SK-N-SH treated with all-trans-retinoic acid at 6 μM for 48 hours (cell line): Measurements from ENCODE around the gene GNAQ.

Experiments
- ARNTL ChIP-seq: fragments of 450-650 bp; formaldehyde crosslinking; IDR thresholded peaks from 2 replicates; pipeline ENCODE4 v1.5.0; 2020; ENCODE audit warnings: low read depth, mild to moderate bottlenecking, moderate library complexity, borderline replicate concordance
- CSDC2 ChIP-seq: fragments of 250-450 bp; sonication (Bioruptor Pico); IDR thresholded peaks from 2 replicates; pipeline ENCODE4 v1.5.0; 2020; ENCODE audit warnings: mild to moderate bottlenecking, moderate library complexity
- OSR1 ChIP-seq: fragments of 250-450 bp; sonication (Bioruptor Pico); IDR thresholded peaks from 2 replicates; pipeline ENCODE4 v1.8.0; 2022; ENCODE audit warnings: moderate library complexity, mild to moderate bottlenecking, inconsistent platforms
- RARB ChIP-seq: fragments of 250-450 bp; sonication (Bioruptor Pico); IDR thresholded peaks from 2 replicates; pipeline ENCODE4 v1.8.0; 2021; ENCODE audit warnings: mild to moderate bottlenecking, moderate library complexity
- ZC3H10 ChIP-seq: fragments of 250-450 bp; sonication (Bioruptor Pico); IDR thresholded peaks from 2 replicates; pipeline ENCODE4 v1.5.1; 2021; ENCODE audit warnings: mild to moderate bottlenecking, moderate library complexity
- ZFP3 ChIP-seq: fragments of 250-450 bp; sonication (Bioruptor Pico); IDR thresholded peaks from 2 replicates; pipeline ENCODE4 v1.5.0; 2020; ENCODE audit warnings: mild to moderate bottlenecking, moderate library complexity
- ZFP30 ChIP-seq: fragments of 450-650 bp; formaldehyde crosslinking; IDR thresholded peaks from 2 replicates; pipeline ENCODE4 v1.5.0; 2022; ENCODE audit warnings: mild to moderate bottlenecking, moderate library complexity
- ZNF565 ChIP-seq: fragments of 450-650 bp; formaldehyde crosslinking; conservative IDR thresholded peaks from 2 replicates; pipeline ENCODE4 v1.5.0; 2020; ENCODE audit warnings: low read depth, mild to moderate bottlenecking, moderate library complexity
- ZNF70 ChIP-seq: fragments of 450-650 bp; formaldehyde crosslinking; IDR thresholded peaks from 2 replicates; pipeline ENCODE4 v1.5.0; 2020; ENCODE audit warnings: mild to moderate bottlenecking, moderate library complexity
- TF ChIP-seq, protein P1 (sequence below): fragments of 250-450 bp; sonication (Bioruptor Pico); IDR thresholded peaks from 2 replicates; pipeline ENCODE4 v1.8.0; 2020; ENCODE audit warnings: mild to moderate bottlenecking, moderate library complexity, borderline replicate concordance
- TF ChIP-seq, protein P2 (sequence below): fragments of 250-450 bp; sonication (Bioruptor Pico); IDR thresholded peaks from 2 replicates; pipeline ENCODE4 v1.8.0; 2021; ENCODE audit warnings: low read depth, mild to moderate bottlenecking, moderate library complexity, borderline replicate concordance
- TF ChIP-seq, protein P3 (sequence below): fragments of 250-450 bp; sonication (Bioruptor Pico); IDR thresholded peaks from 2 replicates; pipeline ENCODE4 v1.5.1; 2020; ENCODE audit warnings: low read depth, mild to moderate bottlenecking, moderate library complexity

DNA sequence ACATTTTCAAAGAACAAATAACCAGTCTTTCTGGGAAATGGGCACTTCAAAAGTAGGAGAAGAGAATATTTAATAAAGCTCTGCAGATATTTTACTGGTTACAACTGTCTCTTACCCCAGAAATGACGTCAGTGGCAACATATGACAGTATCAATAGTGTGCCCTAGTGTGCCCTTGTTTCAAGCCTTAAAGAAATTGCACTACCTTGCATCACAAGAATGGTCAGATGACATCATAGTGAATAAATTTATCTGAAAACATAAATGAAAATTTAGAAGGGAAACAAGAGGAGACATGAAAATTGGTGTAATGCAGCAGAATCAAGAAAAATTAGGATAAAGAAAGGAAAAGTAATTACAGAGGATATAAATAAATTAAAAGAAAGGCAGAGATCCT lies 176.7 kb downstream of the GNAQ start:
- TF ChIP-seq, protein P1, sequence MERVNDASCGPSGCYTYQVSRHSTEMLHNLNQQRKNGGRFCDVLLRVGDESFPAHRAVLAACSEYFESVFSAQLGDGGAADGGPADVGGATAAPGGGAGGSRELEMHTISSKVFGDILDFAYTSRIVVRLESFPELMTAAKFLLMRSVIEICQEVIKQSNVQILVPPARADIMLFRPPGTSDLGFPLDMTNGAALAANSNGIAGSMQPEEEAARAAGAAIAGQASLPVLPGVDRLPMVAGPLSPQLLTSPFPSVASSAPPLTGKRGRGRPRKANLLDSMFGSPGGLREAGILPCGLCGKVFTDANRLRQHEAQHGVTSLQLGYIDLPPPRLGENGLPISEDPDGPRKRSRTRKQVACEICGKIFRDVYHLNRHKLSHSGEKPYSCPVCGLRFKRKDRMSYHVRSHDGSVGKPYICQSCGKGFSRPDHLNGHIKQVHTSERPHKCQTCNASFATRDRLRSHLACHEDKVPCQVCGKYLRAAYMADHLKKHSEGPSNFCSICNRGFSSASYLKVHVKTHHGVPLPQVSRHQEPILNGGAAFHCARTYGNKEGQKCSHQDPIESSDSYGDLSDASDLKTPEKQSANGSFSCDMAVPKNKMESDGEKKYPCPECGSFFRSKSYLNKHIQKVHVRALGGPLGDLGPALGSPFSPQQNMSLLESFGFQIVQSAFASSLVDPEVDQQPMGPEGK (CRISPR knock-in tag), result no peak
- no peak for TF ChIP-seq RARB
- TF ChIP-seq, protein P2, sequence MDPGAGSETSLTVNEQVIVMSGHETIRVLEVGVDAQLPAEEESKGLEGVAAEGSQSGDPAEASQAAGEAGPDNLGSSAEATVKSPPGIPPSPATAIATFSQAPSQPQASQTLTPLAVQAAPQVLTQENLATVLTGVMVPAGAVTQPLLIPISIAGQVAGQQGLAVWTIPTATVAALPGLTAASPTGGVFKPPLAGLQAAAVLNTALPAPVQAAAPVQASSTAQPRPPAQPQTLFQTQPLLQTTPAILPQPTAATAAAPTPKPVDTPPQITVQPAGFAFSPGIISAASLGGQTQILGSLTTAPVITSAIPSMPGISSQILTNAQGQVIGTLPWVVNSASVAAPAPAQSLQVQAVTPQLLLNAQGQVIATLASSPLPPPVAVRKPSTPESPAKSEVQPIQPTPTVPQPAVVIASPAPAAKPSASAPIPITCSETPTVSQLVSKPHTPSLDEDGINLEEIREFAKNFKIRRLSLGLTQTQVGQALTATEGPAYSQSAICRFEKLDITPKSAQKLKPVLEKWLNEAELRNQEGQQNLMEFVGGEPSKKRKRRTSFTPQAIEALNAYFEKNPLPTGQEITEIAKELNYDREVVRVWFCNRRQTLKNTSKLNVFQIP, result no peak
- TF ChIP-seq ARNTL (CRISPR knock-in tag), result no peak
- no peak for TF ChIP-seq ZFP30 (CRISPR knock-in tag)
- TF ChIP-seq, protein P3, sequence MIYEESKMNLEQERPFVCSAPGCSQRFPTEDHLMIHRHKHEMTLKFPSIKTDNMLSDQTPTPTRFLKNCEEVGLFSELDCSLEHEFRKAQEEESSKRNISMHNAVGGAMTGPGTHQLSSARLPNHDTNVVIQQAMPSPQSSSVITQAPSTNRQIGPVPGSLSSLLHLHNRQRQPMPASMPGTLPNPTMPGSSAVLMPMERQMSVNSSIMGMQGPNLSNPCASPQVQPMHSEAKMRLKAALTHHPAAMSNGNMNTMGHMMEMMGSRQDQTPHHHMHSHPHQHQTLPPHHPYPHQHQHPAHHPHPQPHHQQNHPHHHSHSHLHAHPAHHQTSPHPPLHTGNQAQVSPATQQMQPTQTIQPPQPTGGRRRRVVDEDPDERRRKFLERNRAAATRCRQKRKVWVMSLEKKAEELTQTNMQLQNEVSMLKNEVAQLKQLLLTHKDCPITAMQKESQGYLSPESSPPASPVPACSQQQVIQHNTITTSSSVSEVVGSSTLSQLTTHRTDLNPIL, result no peak
- no peak for TF ChIP-seq ZNF70 (CRISPR knock-in tag)
- no peak for TF ChIP-seq CSDC2 (CRISPR knock-in tag)
- TF ChIP-seq ZC3H10 (CRISPR knock-in tag), result no peak
- no peak for TF ChIP-seq OSR1 (CRISPR knock-in tag)
- no peak for TF ChIP-seq ZNF565 (CRISPR knock-in tag)
- TF ChIP-seq ZFP3, result no peak
